ENCODE data around the gene TRIM36.

GRCh38 chr5:115150512-115150911 lies 19.2 kb downstream of the TRIM36 start:
- TF ChIP-seq CTCF (IDR thresholded peaks at IDR 0.05) (no peak), EZH2 (IDR thresholded peaks at IDR 0.05; ENCODE audit: borderline replicate concordance, insufficient read depth, low read depth, low read length, poor library complexity, severe bottlenecking) (no peak)

Data from B cell (primary cell).